H1 (cell line): ENCODE results near the gene CLP1. TPM values are rescaled to one million over a fixed set of nuclear protein-coding genes. Genes with fewer than 3 reads are reported as not detected.

Experiments
- CTCF ChIA-PET: fragments of 300-600 bp; sonication (Branson Sonifier 250); formaldehyde crosslinking; loops from one replicate; lab custom pipeline; 2021; ENCODE audit not compliant: partially characterized antibody; lab: Charles Lee
- POLR2A ChIA-PET: fragments of 300-600 bp; sonication (Branson Sonifier 250); formaldehyde crosslinking; loops from one replicate; lab custom pipeline; 2021; ENCODE audit warnings: inconsistent platforms; ENCODE audit not compliant: partially characterized antibody; lab: Charles Lee
- DNase-seq, 2 experiments: peaks; one replicate each; pipeline versions ENCODE4 v3.0.0 to v3.0.0-alpha.2; 2010 to 2022; ENCODE audit warnings: low spot score in 2 of 2, low read depth in 1 of 2, mixed read lengths in 1 of 2
- FAIRE-seq: peaks from 2 replicates; lab custom pipeline; 2011; peaks lifted over from hg19 to GRCh38; lab: Jason Lieb, UNC
- H2AFZ ChIP-seq: 2 replicates; pipeline ENCODE4 v1.8.1; 2012; ENCODE audit warnings: low read length, inconsistent platforms
- H2AK5ac ChIP-seq: 2 replicates; pipeline ENCODE4 v1.6.1; 2013; ENCODE audit warnings: low read depth, low read length
- H2BK120ac ChIP-seq: replicated peaks from 2 replicates; pipeline ENCODE3; 2013; ENCODE audit warnings: low read depth, low read length, inconsistent platforms
- H2BK12ac ChIP-seq: 2 replicates; pipeline ENCODE4 v1.6.1; 2013; ENCODE audit warnings: low read depth, low read length
- H2BK15ac ChIP-seq: 2 replicates; pipeline ENCODE4 v1.6.1; 2013; ENCODE audit warnings: low read length
- H2BK20ac ChIP-seq: 2 replicates; pipeline ENCODE4 v1.6.1; 2013; ENCODE audit warnings: low read length
- H2BK5ac ChIP-seq: 2 replicates; pipeline ENCODE4 v1.6.1; 2013; ENCODE audit warnings: low read depth, low read length
- H3K14ac ChIP-seq: 2 replicates; pipeline ENCODE4 v1.6.1; 2013; ENCODE audit warnings: inconsistent platforms; ENCODE audit not compliant: insufficient read length
- H3K18ac ChIP-seq: 2 replicates; pipeline ENCODE4 v1.6.1; 2013; ENCODE audit warnings: low read length; ENCODE audit errors: extremely low read depth
- H3K23ac ChIP-seq: 2 replicates; pipeline ENCODE4 v1.6.1; 2013; ENCODE audit warnings: inconsistent platforms; ENCODE audit not compliant: insufficient read length
- H3K23me2 ChIP-seq: 2 replicates; pipeline ENCODE4 v1.6.1; 2013; ENCODE audit warnings: low read depth, low read length
- H3K27ac ChIP-seq: 2 replicates; pipeline ENCODE4 v1.6.1; 2011; ENCODE audit warnings: low read depth, low read length, inconsistent platforms
- H3K27me3 ChIP-seq, 4 experiments: replicated peaks in 1 of 4; 1 replicate in 1 of 4; 2 replicates in 3 of 4; pipeline versions ENCODE4 v1.6.1 to v1.8.1; 2011 to 2013; ENCODE audit warnings: low read length in 3 of 4, mild to moderate bottlenecking in 3 of 4, inconsistent platforms in 2 of 4, mixed read lengths in 2 of 4, moderate library complexity in 1 of 4; ENCODE audit not compliant: control insufficient read depth in 3 of 4, insufficient read depth in 3 of 4; ENCODE audit errors: extremely low read depth in 1 of 4
- H3K36me3 ChIP-seq, 4 experiments: 2 replicates each; pipeline versions ENCODE4 v1.6.1 to v1.8.1; 2011 to 2013; ENCODE audit warnings: mild to moderate bottlenecking in 4 of 4, low read length in 3 of 4, moderate library complexity in 2 of 4, control low read depth in 1 of 4, inconsistent platforms in 1 of 4; ENCODE audit not compliant: insufficient read depth in 4 of 4, control insufficient read depth in 2 of 4
- H3K4ac ChIP-seq: replicated peaks from 2 replicates; pipeline ENCODE3; 2013; ENCODE audit warnings: low read length, low read depth, mixed read lengths, inconsistent platforms; ENCODE audit not compliant: insufficient read length
- H3K4me1 ChIP-seq, 4 experiments: replicated peaks in 1 of 4; 1 replicate in 1 of 4; 2 replicates in 3 of 4; pipeline versions ENCODE4 v1.6.1 to v1.8.1; 2011 to 2013; ENCODE audit warnings: low read length in 3 of 4, inconsistent platforms in 2 of 4, mixed read lengths in 1 of 4; ENCODE audit not compliant: insufficient read depth in 4 of 4, control insufficient read depth in 3 of 4
- H3K4me2 ChIP-seq, 2 experiments: 2 replicates each; pipeline versions ENCODE4 v1.6.1 to v1.8.1; 2011 to 2013; ENCODE audit warnings: low read depth in 2 of 2, low read length in 2 of 2, control low read depth in 1 of 2, inconsistent platforms in 1 of 2, mild to moderate bottlenecking in 1 of 2; ENCODE audit not compliant: insufficient read depth in 1 of 2
- H3K4me3 ChIP-seq, 4 experiments: fragments of 200-600, 300-600 bp in 1 of 4; sonication (generic), shearing (Covaris generic), sonication (Bioruptor Twin) in 1 of 4; 2 replicates each; pipeline versions ENCODE4 v1.5.1 to v1.8.1; 2011 to 2016; ENCODE audit warnings: low read length in 4 of 4, low read depth in 3 of 4, control low read depth in 2 of 4, inconsistent platforms in 2 of 4, mild to moderate bottlenecking in 2 of 4, mixed read lengths in 1 of 4, moderate library complexity in 1 of 4; ENCODE audit not compliant: insufficient read depth in 2 of 4; ENCODE audit errors: extremely low read depth in 1 of 4
- H3K56ac ChIP-seq: replicated peaks from 2 replicates; pipeline ENCODE3; 2013; ENCODE audit warnings: low read depth, mild to moderate bottlenecking, mixed read lengths, low read length, inconsistent platforms; ENCODE audit not compliant: insufficient read length
- H3K79me1 ChIP-seq: 2 replicates; pipeline ENCODE4 v1.6.1; 2013; ENCODE audit warnings: low read depth, low read length, control low read depth
- H3K79me2 ChIP-seq, 2 experiments: 2 replicates each; pipeline versions ENCODE4 v1.6.1 to v1.8.1; 2012 to 2013; ENCODE audit warnings: low read length in 2 of 2, mild to moderate bottlenecking in 2 of 2, inconsistent platforms in 1 of 2; ENCODE audit not compliant: insufficient read depth in 2 of 2, control insufficient read depth in 1 of 2
- H3K9ac ChIP-seq, 4 experiments: replicated peaks in 1 of 4; 1 replicate in 1 of 4; 2 replicates in 3 of 4; pipeline versions ENCODE4 v1.6.1 to v1.8.1; 2011 to 2013; ENCODE audit warnings: low read depth in 3 of 4, low read length in 3 of 4, control low read depth in 2 of 4, mild to moderate bottlenecking in 2 of 4, moderate library complexity in 2 of 4, inconsistent platforms in 1 of 4; ENCODE audit errors: extremely low read depth in 1 of 4
- H3K9me3 ChIP-seq, 2 experiments: 2 replicates each; pipeline versions ENCODE4 v1.6.1 to v1.8.1; 2012 to 2013; ENCODE audit warnings: mild to moderate bottlenecking in 2 of 2, moderate library complexity in 2 of 2, control low read depth in 1 of 2, inconsistent platforms in 1 of 2, low read depth in 1 of 2, low read length in 1 of 2, mixed read lengths in 1 of 2; ENCODE audit not compliant: insufficient read depth in 2 of 2
- H4K20me1 ChIP-seq, 2 experiments: replicated peaks in 1 of 2; 2 replicates each; pipeline versions ENCODE3 to v1.8.1; 2011 to 2013; ENCODE audit warnings: inconsistent platforms in 2 of 2, low read length in 2 of 2, mild to moderate bottlenecking in 1 of 2; ENCODE audit not compliant: insufficient read depth in 2 of 2, control insufficient read depth in 1 of 2
- H4K5ac ChIP-seq: 2 replicates; pipeline ENCODE4 v1.6.1; 2013; ENCODE audit warnings: low read length, low read depth, mixed read lengths, inconsistent platforms; ENCODE audit not compliant: insufficient read length
- H4K8ac ChIP-seq: 2 replicates; pipeline ENCODE4 v1.8.0; 2013; ENCODE audit warnings: mild to moderate bottlenecking, moderate library complexity, low read length, inconsistent platforms; ENCODE audit not compliant: insufficient read depth; ENCODE audit errors: extremely low read depth
- H4K91ac ChIP-seq: replicated peaks from 2 replicates; pipeline ENCODE3; 2013; ENCODE audit warnings: low read length, mixed read lengths, inconsistent platforms; ENCODE audit not compliant: insufficient read length
- ASH2L ChIP-seq: fragments of 200-600, 300-600 bp; sonication (generic); IDR thresholded peaks from one replicate; pipeline ENCODE4 v1.7.1; 2017; ENCODE audit warnings: low read length
- EGR1 ChIP-seq: IDR thresholded peaks from 2 replicates; pipeline ENCODE4 v1.6.1; 2011; ENCODE audit warnings: low read depth, low read length, borderline replicate concordance
- HDAC2 ChIP-seq, 2 experiments: fragments of 300-600 bp in 1 of 2; sonication (generic) in 1 of 2; IDR thresholded peaks; 2 replicates each; pipeline ENCODE4 v1.6.1; 2011 to 2012; ENCODE audit warnings: low read depth in 2 of 2, low read length in 2 of 2, mild to moderate bottlenecking in 2 of 2, moderate library complexity in 2 of 2, borderline replicate concordance in 1 of 2, inconsistent platforms in 1 of 2
- KDM5A ChIP-seq: fragments of 200-600 bp; IDR thresholded peaks from 2 replicates; pipeline ENCODE4 v1.7.1; 2012; ENCODE audit warnings: mild to moderate bottlenecking, low read length, inconsistent platforms, mixed read lengths
- TAF7 ChIP-seq: optimal IDR thresholded peaks from 2 replicates; pipeline ENCODE3; 2011; ENCODE audit warnings: low read depth, mild to moderate bottlenecking, inconsistent platforms, low read length, moderate library complexity, borderline replicate concordance
- TCF12 ChIP-seq: IDR thresholded peaks from 2 replicates; pipeline ENCODE4 v1.6.1; 2011; ENCODE audit warnings: low read depth, mild to moderate bottlenecking, low read length
- polyA plus RNA-seq, 7 experiments: library from polyadenylated mRNA; depleted of rRNA in 3 of 7; stranded (reverse) in 5 of 7; unstranded in 2 of 7; fragments of >200 nt in 5 of 7; fragments of 200-250 nt in 2 of 7; gene quantifications; 1 replicate in 5 of 7; 2 replicates in 1 of 7; 4 replicates in 1 of 7; pipeline versions ENCODE4 v1.2.1 to v1.2.3, GENCODE V29; 2011 to 2013; ENCODE audit warnings: missing spikeins in 2 of 7, mixed read lengths in 2 of 7
- total RNA-seq: library from RNA; stranded (reverse); fragmentation: NEBNext Ultra II Directional; extraction: Animal tissue kit (Norgen Biotek cat#: 25700); gene quantifications from 2 replicates; pipeline ENCODE4 v1.2.1, GENCODE V29; 2021
- TF ChIP-seq, protein P1 (sequence below): IDR thresholded peaks from 2 replicates; pipeline ENCODE4 v1.6.1; 2011; ENCODE audit warnings: low read length, improper control_type of control experiment

The CLP1 gene
- total and polyA plus RNA-seq, 2 of the 8 experiments (the other 6 are each of a cell fraction or from before 2014, with no cell fraction given): 29.4 to 29.9 TPM

- FAIRE-seq: no peak
- ChIA-PET CTCF (interaction anchor here (0.8 to 3.7 kb wide), 11 partner anchors 9 to 176 kb away, joined by 3 to 15 read pairs (median 4); partner anchors contain the start of gene UBE2L6), POLR2A (interaction anchor here (1.8 to 29.6 kb wide), 6 partner anchors 6 to 69 kb away, joined by 3 to 1546 read pairs (median 42); partner anchors contain the start of genes CLP1, SERPING1, UBE2L6 and YPEL4)
- Histone ChIP-seq H2BK5ac (no peak overlapping the region), H4K20me1 (peaks cover 0 to 2% of the 10 kb centered on the region in 2 experiments), H2AFZ (no peak overlapping the region), H3K4me2 (no peak overlapping the region), H2AK5ac (no peak overlapping the region), H3K9ac (no peak overlapping the region), H3K79me2 (peaks cover 0 to 9% of the 10 kb centered on the region in 2 experiments; a peak in 2 of 4 replicates), H3K18ac (no peak overlapping the region), H2BK12ac (no peak overlapping the region), H3K23ac (no peak overlapping the region), H3K9me3 (no peaks in the 10 kb centered on the region), H3K23me2 (peaks cover 7% of the 10 kb centered on the region; the same call in 1 of the 2 replicates), H3K79me1 (0 out of 2 replicates have a peak, but pooled peaks cover 2% of the 10 kb centered on the region), H4K8ac (no peak overlapping the region), H3K36me3 (no peaks in the 10 kb centered on the region), H4K5ac (no peak overlapping the region), H3K27ac (no peak overlapping the region), H3K14ac (no peak overlapping the region), H3K27me3 (no peaks in the 10 kb centered on the region; a peak in 1 of 7 replicates), H2BK20ac (no peak overlapping the region), H2BK15ac (no peak overlapping the region), H3K4ac (no peak overlapping the region), H4K91ac (no peak overlapping the region), H3K4me3 (no peak overlapping the region), H3K56ac (no peak overlapping the region), H3K4me1 (peaks cover 4 to 10% (median 8%) of the 10 kb centered on the region in 4 experiments), H2BK120ac (no peak overlapping the region)
- DNase-seq: no peak
- TF ChIP-seq KDM5A (no peak), TAF7 (no peak), ASH2L (no peak), EGR1 (no peak), TCF12 (no peak), HDAC2 (IDR thresholded peaks at IDR 0.05; ENCODE audit: borderline replicate concordance in 1 of 2, low read depth in 2 of 2, low read length in 2 of 2) (no peak)
- TF ChIP-seq, protein P1, sequence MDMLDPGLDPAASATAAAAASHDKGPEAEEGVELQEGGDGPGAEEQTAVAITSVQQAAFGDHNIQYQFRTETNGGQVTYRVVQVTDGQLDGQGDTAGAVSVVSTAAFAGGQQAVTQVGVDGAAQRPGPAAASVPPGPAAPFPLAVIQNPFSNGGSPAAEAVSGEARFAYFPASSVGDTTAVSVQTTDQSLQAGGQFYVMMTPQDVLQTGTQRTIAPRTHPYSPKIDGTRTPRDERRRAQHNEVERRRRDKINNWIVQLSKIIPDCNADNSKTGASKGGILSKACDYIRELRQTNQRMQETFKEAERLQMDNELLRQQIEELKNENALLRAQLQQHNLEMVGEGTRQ: no peak
Measured at GRCh38 chr11:57634311-57634710, 23.3 kb upstream of the CLP1 start.
